GM08714 (cell line): ENCODE measurements around the gene GDF9.

Experiments used
- H3K4me3 ChIP-seq: fragments of 200-500 bp; sonication (Bioruptor generic); 2 replicates; pipeline ENCODE4 v1.5.1; 2014; ENCODE audit warnings: mild to moderate bottlenecking, low read length, inconsistent platforms
- ZNF274 ChIP-seq: IDR thresholded peaks from 2 replicates; pipeline ENCODE4 v1.6.1; 2012; ENCODE audit warnings: mild to moderate bottlenecking, low read depth, low read length

GDF9 gene

DNA sequence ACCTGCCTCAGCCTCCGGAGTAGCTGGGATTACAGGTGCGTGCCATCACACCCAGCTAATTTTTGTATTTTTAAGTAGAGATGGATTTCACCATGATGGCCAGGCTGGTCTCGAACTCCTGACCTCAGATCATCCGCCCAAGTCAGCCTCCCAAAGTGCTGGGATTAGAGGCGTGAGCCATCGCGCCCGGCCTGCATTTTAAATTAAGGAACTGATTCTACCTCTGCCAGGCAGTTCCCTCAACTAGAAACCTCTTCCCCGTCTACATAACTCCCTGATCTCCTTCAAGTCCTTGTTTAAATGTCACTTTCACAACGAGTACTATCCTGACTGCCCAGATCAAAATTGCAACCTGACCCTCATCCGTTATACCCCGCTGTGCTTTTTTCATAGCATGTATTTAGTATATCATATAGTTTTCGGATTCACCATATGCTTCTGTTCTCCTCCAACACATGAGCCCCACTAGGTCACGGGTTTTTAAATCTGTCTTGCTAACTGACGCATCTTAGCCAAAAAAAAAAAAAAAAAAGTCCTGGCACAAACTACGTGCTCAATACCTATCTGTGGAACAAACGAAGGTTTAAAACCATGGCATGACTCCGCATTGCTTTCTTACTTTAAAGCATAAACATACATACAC, 54.0 kb downstream of the GDF9 start:
- TF ChIP-seq ZNF274: no peak
- no peak overlapping the region for H3K4me3 ChIP-seq
